ENCODE measurements around the gene PRPF6. TPM values are rescaled to one million over a fixed set of nuclear protein-coding genes. Genes with fewer than 3 reads are reported as not detected.

The PRPF6 gene
- total RNA-seq, 4 donors from 2014 or later: 34.7 to 43.8 (median 40.2) TPM

DNA sequence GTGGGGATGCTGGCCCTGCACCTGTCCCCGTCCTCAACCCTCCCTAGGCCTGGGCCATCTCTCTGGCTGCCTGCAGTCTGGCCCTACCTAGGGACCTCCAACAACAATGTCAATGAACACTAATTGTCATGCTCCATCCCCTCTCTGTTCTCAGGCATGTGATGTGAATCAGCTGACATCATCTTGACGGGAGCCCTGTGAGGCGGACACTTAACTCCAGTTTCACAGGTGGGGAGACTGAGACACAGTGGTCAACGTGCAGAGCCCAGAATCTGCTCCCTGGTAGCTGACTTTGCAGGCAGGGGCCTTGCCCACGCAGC, 81.3 kb downstream of the PRPF6 start:
- ATAC-seq (ENCODE audit: low FRiP score): no peak
- DNase-seq (ENCODE audit: low spot score): no peak
- TF ChIP-seq CTCF (IDR thresholded peaks at IDR 0.05): no peak

- DNase-seq (ENCODE audit: low spot score) (peak; percentile 85), ATAC-seq (ENCODE audit: low FRiP score) (peak; percentile 92)
- no peak for TF ChIP-seq CTCF (IDR thresholded peaks at IDR 0.05)
Observed at GRCh38 chr20:64062596-64063388, 81.9 kb downstream of the PRPF6 start, which contains the start of gene TCEA2. Gene TCEA2 (plus strand): TSS chr20:64063198. CDS start chr20:64063313, 115 bp downstream.

DNA sequence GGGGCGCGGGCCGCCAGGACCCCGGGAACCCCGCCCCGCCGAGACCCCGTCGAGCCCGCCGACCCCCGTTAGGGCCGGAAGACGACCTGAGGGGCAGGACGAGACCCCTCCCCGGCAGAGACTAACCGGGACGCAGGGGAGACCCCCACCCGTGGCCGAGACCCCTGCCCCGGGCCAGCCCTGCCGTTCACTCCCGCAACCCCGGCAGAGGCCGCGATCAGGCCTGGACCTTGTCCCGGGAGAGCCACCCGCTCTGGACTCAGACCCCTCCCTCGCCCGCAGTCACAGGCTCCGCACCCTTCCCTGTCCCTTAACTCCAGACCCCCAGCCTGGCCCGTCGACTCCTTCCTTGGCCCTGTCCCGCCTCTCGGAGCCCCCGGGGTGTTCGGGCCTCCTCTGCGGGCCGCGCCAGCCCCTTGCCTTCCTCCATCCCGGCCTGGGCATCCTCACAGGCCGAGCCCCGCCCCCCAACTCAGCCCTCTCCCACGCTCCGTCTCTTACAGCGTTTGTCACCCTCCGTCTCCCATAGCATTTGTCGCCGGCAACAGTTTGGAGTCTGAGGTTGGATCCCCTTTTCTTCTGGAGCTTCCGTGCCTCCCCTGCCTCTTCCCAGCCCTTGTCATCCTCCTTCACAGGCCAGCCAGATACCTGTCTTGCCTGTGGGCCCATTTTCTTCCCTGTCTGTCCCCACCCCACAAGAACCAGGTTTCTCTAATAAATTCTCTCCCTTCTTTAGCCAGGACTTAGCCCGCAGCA, 82.6 kb downstream of the PRPF6 start:
- no peak for TF ChIP-seq CTCF (IDR thresholded peaks at IDR 0.05)
- no peak for DNase-seq (ENCODE audit: low spot score)
- peak; percentile 35 for ATAC-seq (ENCODE audit: low FRiP score)

DNA sequence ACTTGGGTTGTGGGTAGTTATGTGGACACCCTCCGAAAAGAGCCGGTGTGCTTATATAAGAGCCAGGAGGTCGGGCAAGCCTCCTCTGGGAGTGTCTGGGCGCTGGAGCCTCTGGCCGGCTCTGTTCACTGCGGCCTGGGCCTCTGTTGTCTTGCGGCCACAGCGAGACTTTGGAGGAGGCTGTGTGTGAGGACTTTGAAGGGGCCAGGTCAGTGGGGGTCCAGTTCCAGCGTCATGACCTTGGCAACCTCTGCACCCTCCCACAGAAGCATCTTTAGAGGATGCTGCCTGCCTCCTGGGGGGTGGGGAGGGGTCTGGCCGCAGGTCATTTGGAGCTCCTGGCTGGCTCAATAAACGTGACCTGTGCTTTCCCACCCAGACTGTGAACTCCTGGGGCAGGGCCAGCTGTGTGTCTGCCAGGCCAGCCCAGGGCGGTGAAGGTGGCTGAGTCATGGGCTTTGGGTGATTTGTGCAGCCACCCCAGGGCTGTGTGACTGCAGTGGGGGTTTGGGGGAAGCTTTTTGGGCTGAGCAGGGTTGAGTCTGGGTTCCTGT, 83.3 kb downstream of the PRPF6 start:
- ATAC-seq (ENCODE audit: low FRiP score) (peak; percentile 26), DNase-seq (ENCODE audit: low spot score) (no peak)
- TF ChIP-seq CTCF (IDR thresholded peaks at IDR 0.05): no peak

DNA sequence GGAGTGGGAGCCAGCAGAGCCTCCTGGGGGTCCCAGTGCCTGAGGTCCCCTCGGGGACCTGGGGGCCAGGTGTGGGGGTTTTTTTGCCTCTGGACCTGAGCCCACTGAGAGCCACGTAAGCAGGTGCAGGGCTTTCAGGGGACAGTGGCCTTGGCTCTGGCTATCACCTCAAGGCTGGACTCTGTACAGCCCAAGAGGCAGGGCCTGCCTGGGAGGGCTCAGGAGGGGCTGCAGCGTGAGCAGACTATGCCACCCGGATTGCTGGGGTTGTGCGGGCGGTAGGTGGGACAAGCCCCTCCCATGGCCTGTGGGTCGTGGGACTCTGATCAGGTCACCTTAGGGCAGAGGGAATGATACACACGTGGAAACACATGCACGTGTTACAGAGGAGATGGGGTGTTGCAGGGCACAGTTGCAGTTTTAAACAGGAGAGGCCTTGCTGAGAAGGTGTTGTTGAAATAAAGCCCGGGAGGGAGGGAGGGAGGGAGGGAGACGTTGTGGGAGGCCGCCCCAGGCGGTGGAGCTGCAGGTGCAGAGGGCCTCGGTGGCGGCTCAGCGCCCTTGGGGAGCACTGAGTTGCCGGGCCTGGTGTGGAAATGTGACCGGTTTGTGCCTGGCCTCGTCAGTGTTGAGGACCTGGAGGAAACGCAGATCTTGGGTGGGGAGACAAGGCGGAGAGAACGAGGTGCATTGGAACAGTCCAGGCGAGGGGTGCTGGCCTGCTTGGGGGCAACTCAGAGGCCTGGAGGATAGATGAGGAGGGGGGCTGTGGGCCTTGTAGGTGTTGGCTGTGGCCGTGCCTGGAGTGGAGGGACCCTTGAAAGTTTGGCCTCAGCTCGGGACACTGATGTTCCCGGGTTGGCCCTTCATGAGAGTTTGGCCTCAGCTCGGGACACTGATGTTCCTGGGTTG, 84.4 kb downstream of the PRPF6 start:
- ATAC-seq (ENCODE audit: low FRiP score) (no peak), DNase-seq (ENCODE audit: low spot score) (no peak)
- TF ChIP-seq CTCF (IDR thresholded peaks at IDR 0.05): no peak

GRCh38 chr20:64065974-64066343, 85.0 kb downstream of the PRPF6 start:
- no peak for DNase-seq (ENCODE audit: low spot score)
- no peak for TF ChIP-seq CTCF (IDR thresholded peaks at IDR 0.05)
- no peak for ATAC-seq (ENCODE audit: low FRiP score)
